Measurements from ENCODE around the gene THSD4. TPM values are rescaled to one million over a fixed set of nuclear protein-coding genes. Genes with fewer than 3 reads are reported as not detected.

Gene THSD4
- total RNA-seq, 4 donors from 2014 or later = 16.6 to 25.3 (median 24.1) TPM

DNA sequence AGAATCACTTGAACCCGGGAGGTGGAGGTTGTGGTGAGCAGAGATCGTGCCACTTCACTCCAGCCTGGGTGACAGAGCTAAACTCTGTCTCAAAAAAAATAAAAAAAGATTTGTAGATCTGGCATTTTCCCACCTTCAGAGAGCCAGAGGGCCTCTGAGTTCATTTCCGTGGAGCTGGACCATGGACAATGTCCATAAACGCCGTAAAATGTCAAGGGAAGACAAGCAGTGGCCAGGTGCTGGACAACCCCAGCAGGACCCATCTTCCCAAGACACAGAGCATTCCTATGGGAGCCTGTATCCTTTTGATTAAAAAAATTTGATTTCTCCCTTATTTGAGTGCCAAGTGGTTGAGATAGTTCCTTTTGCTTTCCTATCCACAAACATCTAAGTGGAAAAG is 627.7 kb downstream of the THSD4 start:
- H3K27me3 ChIP-seq = no peaks in the 10 kb centered on the region
- TF ChIP-seq POLR2A (IDR thresholded peaks at IDR 0.05) (no peak), EP300 (IDR thresholded peaks at IDR 0.05) (no peak), POLR2AphosphoS5 (IDR thresholded peaks at IDR 0.05) (no peak)
- TF ChIP-seq, protein P1, sequence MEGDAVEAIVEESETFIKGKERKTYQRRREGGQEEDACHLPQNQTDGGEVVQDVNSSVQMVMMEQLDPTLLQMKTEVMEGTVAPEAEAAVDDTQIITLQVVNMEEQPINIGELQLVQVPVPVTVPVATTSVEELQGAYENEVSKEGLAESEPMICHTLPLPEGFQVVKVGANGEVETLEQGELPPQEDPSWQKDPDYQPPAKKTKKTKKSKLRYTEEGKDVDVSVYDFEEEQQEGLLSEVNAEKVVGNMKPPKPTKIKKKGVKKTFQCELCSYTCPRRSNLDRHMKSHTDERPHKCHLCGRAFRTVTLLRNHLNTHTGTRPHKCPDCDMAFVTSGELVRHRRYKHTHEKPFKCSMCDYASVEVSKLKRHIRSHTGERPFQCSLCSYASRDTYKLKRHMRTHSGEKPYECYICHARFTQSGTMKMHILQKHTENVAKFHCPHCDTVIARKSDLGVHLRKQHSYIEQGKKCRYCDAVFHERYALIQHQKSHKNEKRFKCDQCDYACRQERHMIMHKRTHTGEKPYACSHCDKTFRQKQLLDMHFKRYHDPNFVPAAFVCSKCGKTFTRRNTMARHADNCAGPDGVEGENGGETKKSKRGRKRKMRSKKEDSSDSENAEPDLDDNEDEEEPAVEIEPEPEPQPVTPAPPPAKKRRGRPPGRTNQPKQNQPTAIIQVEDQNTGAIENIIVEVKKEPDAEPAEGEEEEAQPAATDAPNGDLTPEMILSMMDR (IDR thresholded peaks at IDR 0.05) = no peak
- H3K9me3 ChIP-seq = no peaks in the 10 kb centered on the region
- H3K36me3 ChIP-seq = no peaks in the 10 kb centered on the region
- no peak overlapping the region for H3K27ac ChIP-seq
- no peaks in the 10 kb centered on the region for H3K4me1 ChIP-seq
- no peak overlapping the region for H3K4me3 ChIP-seq
- DNase-seq (ENCODE audit: low spot score in 2 of 2) = no peak
- 94% methylated on average over 5 of the region's 5 CpGs for WGBS

DNA sequence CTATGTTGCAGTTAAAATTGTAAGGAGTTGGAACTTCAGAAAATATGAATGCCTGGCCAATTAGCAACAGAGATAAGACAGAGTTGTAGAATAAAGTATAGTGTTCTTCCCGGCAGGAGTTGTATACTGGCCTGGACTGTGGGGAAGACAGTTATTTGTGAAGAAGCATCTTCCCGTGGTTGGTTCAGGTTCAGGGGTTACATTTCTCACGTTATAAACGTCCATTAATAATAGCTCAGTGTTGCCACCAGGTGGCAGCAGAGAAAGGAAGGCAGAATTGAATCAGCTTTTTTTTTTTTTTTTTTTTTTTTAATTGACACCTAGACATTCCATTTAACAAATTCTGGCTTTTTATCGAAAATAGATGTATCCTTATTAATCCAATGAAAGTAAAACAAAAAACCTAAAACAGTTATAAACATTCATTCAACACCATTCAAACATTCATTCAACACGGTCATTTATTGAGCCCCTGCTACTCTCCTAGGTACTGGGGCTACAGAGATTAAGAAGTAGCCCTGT is 628.7 kb downstream of the THSD4 start:
- Histone ChIP-seq H3K4me1 (no peaks in the 10 kb centered on the region), H3K27me3 (no peaks in the 10 kb centered on the region), H3K36me3 (peaks cover 5% of the 10 kb centered on the region), H3K9me3 (no peaks in the 10 kb centered on the region), H3K4me3 (no peak overlapping the region), H3K27ac (no peak overlapping the region)
- 20% methylated on average over 6 of the region's 6 CpGs for WGBS
- TF ChIP-seq POLR2A (IDR thresholded peaks at IDR 0.05) = no peak
- no peak for TF ChIP-seq EP300 (IDR thresholded peaks at IDR 0.05)
- TF ChIP-seq, protein P1 (IDR thresholded peaks at IDR 0.05) = peak; percentile 29 to 61
- TF ChIP-seq POLR2AphosphoS5 (IDR thresholded peaks at IDR 0.05) = no peak
- DNase-seq (ENCODE audit: low spot score in 2 of 2) = no peak

DNA sequence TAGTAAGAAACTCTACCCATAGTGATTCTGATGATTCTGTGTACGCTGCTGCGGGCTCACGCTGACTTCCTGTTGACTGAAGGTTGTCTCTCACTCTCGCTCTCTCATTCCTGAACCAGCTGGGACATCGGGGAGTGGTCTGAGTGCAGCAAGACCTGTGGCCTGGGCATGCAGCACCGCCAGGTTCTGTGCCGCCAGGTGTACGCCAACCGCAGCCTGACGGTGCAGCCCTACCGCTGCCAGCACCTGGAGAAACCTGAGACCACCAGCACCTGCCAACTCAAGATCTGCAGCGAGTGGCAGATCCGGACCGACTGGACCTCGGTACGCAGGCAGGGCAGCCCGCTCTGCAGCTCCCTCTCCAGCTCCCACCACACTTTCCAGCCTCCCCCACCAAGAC is 631.4 kb downstream of the THSD4 start:
- DNase-seq (ENCODE audit: low spot score in 2 of 2) = no peak
- Histone ChIP-seq H3K27me3 (no peaks in the 10 kb centered on the region), H3K4me3 (no peak overlapping the region), H3K4me1 (no peaks in the 10 kb centered on the region), H3K27ac (no peak overlapping the region), H3K9me3 (no peaks in the 10 kb centered on the region), H3K36me3 (peaks cover 5% of the 10 kb centered on the region)
- WGBS = 93% methylated on average over 15 of the region's 17 CpGs
- TF ChIP-seq EP300 (IDR thresholded peaks at IDR 0.05) (no peak), POLR2A (IDR thresholded peaks at IDR 0.05) (no peak), POLR2AphosphoS5 (IDR thresholded peaks at IDR 0.05) (no peak)
- TF ChIP-seq, protein P1 (IDR thresholded peaks at IDR 0.05) = no peak

DNA sequence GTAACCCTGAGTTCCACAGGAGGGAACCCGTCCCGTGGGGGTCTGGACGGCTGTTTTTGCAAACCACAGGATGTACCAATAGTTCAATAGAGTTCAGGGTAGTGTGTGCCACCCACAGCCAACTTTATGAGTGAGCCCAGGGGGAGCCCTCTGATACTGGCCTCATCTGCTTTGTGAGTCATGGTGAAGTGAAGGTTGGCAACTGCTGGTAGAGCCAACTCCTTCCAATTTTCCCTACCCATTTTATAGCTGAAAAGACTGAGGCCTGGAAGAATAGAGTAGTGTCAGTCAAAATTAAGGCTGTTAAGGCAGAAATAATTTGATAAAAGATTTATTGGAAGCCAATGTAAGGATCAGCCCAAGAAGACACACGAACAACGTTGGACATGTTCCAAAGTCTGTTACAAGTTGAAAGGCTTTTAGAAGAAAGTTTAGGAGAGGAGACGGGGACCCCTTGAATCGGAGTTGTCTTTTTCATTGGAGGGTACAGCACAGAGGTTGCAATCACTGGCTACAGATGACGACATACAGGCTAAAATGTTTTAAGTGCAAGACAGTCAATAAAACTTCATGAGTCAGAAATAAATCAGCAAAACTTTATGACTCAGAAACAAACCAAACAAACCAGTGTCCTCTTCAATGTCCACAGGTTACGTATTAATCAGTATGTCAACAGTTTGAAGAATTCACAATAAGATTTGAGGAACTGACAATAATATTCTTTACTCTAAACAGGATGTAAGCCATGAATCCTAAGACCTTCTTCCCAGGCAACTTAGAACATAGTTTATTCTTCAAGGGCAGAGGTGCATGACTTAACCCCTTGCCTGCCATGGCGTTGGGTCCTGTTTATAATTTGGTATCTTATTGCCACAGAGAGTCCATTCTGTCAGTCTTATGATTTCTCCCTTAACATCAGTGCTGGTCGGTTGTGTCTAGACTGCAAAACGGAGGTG is 632.1 kb downstream of the THSD4 start:
- peaks cover 5% of the 10 kb centered on the region for H3K36me3 ChIP-seq
- H3K4me1 ChIP-seq = no peaks in the 10 kb centered on the region
- 81% methylated on average over 12 of the region's 12 CpGs for WGBS
- H3K27me3 ChIP-seq = no peaks in the 10 kb centered on the region
- DNase-seq (ENCODE audit: low spot score in 2 of 2) = no peak
- no peak overlapping the region for H3K4me3 ChIP-seq
- H3K27ac ChIP-seq = no peak overlapping the region
- no peak for TF ChIP-seq POLR2AphosphoS5 (IDR thresholded peaks at IDR 0.05)
- no peak for TF ChIP-seq POLR2A (IDR thresholded peaks at IDR 0.05)
- no peak for TF ChIP-seq EP300 (IDR thresholded peaks at IDR 0.05)
- TF ChIP-seq, protein P1 (IDR thresholded peaks at IDR 0.05) = no peak
- no peaks in the 10 kb centered on the region for H3K9me3 ChIP-seq

DNA sequence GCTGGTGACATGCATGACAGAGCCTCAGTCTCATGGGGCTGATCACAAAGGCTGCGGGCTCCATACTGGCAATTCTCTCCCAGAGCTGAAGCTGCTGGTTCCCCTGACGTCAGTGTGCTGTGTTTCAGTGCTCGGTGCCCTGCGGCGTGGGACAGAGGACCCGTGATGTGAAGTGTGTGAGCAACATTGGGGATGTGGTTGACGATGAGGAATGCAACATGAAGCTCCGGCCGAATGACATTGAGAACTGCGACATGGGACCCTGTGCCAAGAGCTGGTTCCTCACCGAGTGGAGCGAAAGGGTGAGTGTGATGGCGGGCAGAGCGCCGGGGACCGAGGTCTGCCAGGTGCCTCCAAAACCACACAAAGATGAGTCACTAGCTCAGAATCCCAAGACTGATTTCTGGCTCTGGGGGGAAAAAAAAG is 633.0 kb downstream of the THSD4 start:
- 88% methylated on average over 16 of the region's 16 CpGs for WGBS
- no peak for TF ChIP-seq POLR2A (IDR thresholded peaks at IDR 0.05)
- no peak for TF ChIP-seq POLR2AphosphoS5 (IDR thresholded peaks at IDR 0.05)
- TF ChIP-seq EP300 (IDR thresholded peaks at IDR 0.05) = no peak
- TF ChIP-seq, protein P1 (IDR thresholded peaks at IDR 0.05) = no peak
- no peak for DNase-seq (ENCODE audit: low spot score in 2 of 2)
- Histone ChIP-seq H3K4me1 (no peaks in the 10 kb centered on the region), H3K27ac (no peak overlapping the region), H3K36me3 (peaks cover 5% of the 10 kb centered on the region), H3K27me3 (no peaks in the 10 kb centered on the region), H3K9me3 (no peaks in the 10 kb centered on the region), H3K4me3 (no peak overlapping the region)

Data from suprapubic skin (tissue), 4 donors.